GM13977 (cell line): ENCODE data around the gene ATRNL1.

ENCODE experiments used
- DNase-seq: peaks from one replicate; pipeline ENCODE4 v3.0.0; 2012; ENCODE audit warnings: low spot score
- in situ Hi-C: fragments of 300-500 bp; cut with MboI; formaldehyde crosslinking; loops from one replicate; pipeline ENCODE4 v1.12.0; 2022; ENCODE audit warnings: low sequenced_read_pairs, low pct_unique_long_range_greater_than_20kb, mixed read lengths, inconsistent platforms; ENCODE audit not compliant: unreplicated experiment
- TF ChIP-seq, protein P1 (sequence below): IDR thresholded peaks from 2 replicates; pipeline ENCODE4 v1.5.1; 2012; ENCODE audit warnings: mild to moderate bottlenecking, control low read depth; ENCODE audit not compliant: insufficient read depth; ENCODE audit errors: extremely low read depth, missing control alignments

The ATRNL1 gene

GRCh38 chr10:115777646-115778045 is 684.5 kb downstream of the ATRNL1 start:
- in situ Hi-C loops, result no loop called here
- DNase-seq, result no peak
- TF ChIP-seq, protein P1, sequence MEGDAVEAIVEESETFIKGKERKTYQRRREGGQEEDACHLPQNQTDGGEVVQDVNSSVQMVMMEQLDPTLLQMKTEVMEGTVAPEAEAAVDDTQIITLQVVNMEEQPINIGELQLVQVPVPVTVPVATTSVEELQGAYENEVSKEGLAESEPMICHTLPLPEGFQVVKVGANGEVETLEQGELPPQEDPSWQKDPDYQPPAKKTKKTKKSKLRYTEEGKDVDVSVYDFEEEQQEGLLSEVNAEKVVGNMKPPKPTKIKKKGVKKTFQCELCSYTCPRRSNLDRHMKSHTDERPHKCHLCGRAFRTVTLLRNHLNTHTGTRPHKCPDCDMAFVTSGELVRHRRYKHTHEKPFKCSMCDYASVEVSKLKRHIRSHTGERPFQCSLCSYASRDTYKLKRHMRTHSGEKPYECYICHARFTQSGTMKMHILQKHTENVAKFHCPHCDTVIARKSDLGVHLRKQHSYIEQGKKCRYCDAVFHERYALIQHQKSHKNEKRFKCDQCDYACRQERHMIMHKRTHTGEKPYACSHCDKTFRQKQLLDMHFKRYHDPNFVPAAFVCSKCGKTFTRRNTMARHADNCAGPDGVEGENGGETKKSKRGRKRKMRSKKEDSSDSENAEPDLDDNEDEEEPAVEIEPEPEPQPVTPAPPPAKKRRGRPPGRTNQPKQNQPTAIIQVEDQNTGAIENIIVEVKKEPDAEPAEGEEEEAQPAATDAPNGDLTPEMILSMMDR, result no peak

GRCh38 chr10:115790220-115790619 is 697.1 kb downstream of the ATRNL1 start:
- in situ Hi-C loops, result no loop called here
- no peak for DNase-seq
- TF ChIP-seq, protein P1, result no peak

DNA sequence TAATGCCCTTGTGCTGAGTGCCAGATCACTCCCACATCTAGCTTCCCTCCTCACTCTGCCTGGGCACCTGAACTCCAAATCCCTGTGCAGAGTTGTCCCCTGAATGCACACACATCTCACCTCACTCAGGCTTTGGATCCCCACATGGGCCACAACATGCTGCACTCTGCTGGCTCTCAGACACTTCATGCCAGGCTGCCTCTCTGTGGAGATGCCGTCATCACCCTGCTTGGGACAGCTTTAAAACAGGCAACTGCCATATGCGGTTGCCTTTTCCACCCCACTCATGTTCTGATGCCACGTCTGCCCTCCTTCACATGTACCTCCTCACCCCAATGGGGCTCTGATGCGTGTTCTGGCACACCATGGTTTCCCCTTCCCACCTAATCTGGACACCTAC is 702.8 kb downstream of the ATRNL1 start:
- TF ChIP-seq, protein P1, result no peak
- DNase-seq, result no peak
- in situ Hi-C loops, result no loop called here

DNA sequence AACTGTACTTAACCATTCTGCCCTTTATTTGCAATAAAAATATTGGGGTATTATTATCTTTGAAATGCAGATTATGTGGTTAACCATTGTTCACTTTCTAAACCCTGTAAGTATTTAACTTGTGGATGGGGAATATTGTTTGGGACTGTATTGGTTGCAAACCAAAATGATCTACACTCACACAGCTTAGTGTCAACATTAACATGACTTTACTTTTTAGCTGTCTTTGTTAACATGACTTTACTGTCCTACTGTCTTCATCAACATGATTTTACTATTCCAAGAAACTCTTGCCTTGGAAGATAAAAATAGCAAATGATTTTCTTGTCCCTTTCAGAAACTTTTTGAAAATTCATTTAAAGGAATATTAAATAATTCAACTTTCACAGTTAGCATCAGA is 708.3 kb downstream of the ATRNL1 start:
- TF ChIP-seq, protein P1, result no peak
- in situ Hi-C loops, result no loop called here
- DNase-seq, result no peak

DNA sequence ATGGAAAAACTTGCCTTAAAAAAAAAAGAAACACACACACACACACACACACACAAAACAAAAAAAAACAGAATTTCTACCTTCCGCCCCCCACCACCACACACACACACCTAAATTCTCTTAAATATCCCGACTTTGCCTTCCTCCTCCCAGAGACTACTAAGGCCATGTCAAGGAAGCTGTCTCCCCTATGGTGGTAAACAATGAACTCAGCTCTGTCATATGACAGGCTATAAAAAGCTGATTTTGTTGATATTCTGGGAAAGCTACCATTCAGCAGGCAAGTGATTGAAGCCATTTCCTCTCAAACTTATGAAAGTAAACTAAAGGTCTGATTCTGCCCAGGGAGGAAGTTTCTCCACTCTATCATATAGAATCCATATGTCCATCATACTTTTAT is 708.8 kb downstream of the ATRNL1 start:
- in situ Hi-C loops, result no loop called here
- DNase-seq, result no peak
- TF ChIP-seq, protein P1, result no peak

DNA sequence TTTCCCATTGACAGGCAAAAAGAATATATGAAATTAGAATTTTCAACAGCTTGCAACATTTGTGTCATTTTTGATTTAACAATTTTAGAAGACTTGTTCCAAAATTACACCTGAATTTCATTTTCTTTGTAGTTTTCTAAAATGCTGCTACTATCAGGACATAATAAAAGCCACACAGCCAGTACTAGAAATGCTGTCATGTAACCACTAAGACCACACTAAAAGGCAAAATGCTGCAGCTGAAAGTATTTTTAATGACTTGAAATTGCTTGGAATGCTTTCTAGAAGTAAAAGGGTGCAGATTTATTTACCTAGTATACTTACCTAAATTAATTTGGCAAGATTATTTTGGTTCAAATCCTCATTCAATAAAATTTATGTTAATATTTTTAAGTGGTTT is 709.7 kb downstream of the ATRNL1 start:
- TF ChIP-seq, protein P1, result no peak
- DNase-seq, result no peak
- in situ Hi-C loops, result no loop called here

DNA sequence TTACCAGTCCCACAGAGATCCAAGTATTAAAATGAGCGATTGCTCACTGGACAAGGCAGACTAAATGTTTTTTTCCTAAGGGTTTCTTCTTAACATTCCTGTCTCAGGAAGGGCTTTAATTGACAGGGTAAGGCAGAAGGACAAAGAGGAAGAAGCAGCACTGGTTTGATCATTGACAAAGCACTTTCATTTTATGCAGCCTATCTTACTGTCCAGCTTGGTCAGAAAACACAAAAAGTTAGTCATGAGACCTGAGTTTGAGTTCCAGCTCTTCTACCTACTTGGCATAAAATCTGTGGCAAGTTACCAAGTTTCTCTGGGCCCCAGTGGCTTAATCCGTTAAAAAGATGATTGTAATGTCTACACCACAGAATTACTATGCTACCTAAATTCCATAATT is 721.4 kb downstream of the ATRNL1 start:
- in situ Hi-C loops, result no loop called here
- TF ChIP-seq, protein P1, result no peak

More for the DNA sequence above, 721.4 kb downstream of the ATRNL1 start:
- no peak for DNase-seq
